Neural cell (in vitro differentiated cells): ENCODE data around the gene BCAN.

Source experiments
- CTCF ChIP-seq: fragments of 450-650 bp; IDR thresholded peaks from 2 replicates; pipeline ENCODE4 v1.5.1; 2014; ENCODE audit warnings: antibody characterized with exemption, mild to moderate bottlenecking, moderate library complexity; ENCODE audit not compliant: poor library complexity, severe bottlenecking
- EP300 ChIP-seq: fragments of 450-650 bp; conservative IDR thresholded peaks from 2 replicates; pipeline ENCODE4 v1.6.1; 2014; ENCODE audit warnings: antibody characterized with exemption, mild to moderate bottlenecking, moderate library complexity; ENCODE audit not compliant: poor library complexity, severe bottlenecking
- EZH2 ChIP-seq: fragments of 200-600, 300-800 bp; shearing (Covaris generic), sonication (generic); IDR thresholded peaks from 2 replicates; pipeline ENCODE4 v1.6.1; 2014; ENCODE audit warnings: antibody characterized with exemption, low read length, borderline replicate concordance, mild to moderate bottlenecking; ENCODE audit not compliant: insufficient read depth, poor library complexity, severe bottlenecking
- POLR2AphosphoS5 ChIP-seq: IDR thresholded peaks from 2 replicates; pipeline ENCODE4 v1.6.1; 2012
- RAD21 ChIP-seq: fragments of 450-650 bp; conservative IDR thresholded peaks from 2 replicates; pipeline ENCODE4 v1.6.1; 2014; ENCODE audit warnings: antibody characterized with exemption, mild to moderate bottlenecking, moderate library complexity
- REST ChIP-seq: IDR thresholded peaks from 2 replicates; pipeline ENCODE4 v1.6.1; 2012; ENCODE audit warnings: borderline replicate concordance
- SMC3 ChIP-seq: fragments of 450-650 bp; conservative IDR thresholded peaks from 2 replicates; pipeline ENCODE4 v1.6.1; 2014; ENCODE audit warnings: antibody characterized with exemption, mild to moderate bottlenecking, moderate library complexity; ENCODE audit not compliant: poor library complexity
- TAF1 ChIP-seq: IDR thresholded peaks from 2 replicates; pipeline ENCODE4 v1.6.1; 2012; ENCODE audit warnings: low read depth

- TF ChIP-seq CTCF, result no peak
- no peak for TF ChIP-seq EZH2
- TF ChIP-seq POLR2AphosphoS5, result no peak
- TF ChIP-seq REST, result no peak
- TF ChIP-seq TAF1, result no peak
- no peak for TF ChIP-seq SMC3
- TF ChIP-seq EP300, result no peak
- no peak for TF ChIP-seq RAD21
Observed at GRCh38 chr1:156694690-156694962, 52.7 kb downstream of the BCAN start.
